ENCODE results near the gene UBE2I.

UBE2I gene

DNA sequence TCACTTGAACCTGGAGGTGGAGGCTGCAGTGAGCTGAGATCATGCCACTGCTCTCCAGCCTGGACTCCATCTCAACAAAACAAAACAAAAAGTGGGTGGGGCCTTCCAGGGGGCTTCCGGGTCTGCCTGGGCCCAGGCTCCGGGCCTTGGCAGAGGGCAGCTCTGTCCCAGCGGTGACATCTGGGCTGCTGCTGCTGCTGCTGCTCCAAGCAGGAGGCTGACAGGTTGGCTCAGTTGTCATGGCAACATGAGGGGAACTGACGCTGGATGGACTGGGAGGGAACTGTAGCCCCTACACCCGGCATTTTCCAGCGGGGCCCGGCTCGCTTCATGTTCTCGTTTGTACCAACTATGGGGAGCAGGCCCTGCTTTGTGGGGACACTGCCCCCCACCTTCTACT is 28.1 kb downstream of the UBE2I start:
- Histone ChIP-seq H3K4me3 (no peak overlapping the region), H3K4me1 (peaks cover 2% of the 10 kb centered on the region; the same call in 1 of the 2 replicates), H3K9me3 (no peaks in the 10 kb centered on the region), H3K36me3 (replicated peaks) (no peaks in the 10 kb centered on the region), H3K27me3 (ENCODE audit: low read depth) (peaks cover 57% of the 10 kb centered on the region)
- DNase-seq (ENCODE audit: low spot score in 2 of 2) = no peak
- in situ Hi-C loops (cut with MboI; ENCODE audit: low sequenced_read_pairs) = no loop called here

DNA sequence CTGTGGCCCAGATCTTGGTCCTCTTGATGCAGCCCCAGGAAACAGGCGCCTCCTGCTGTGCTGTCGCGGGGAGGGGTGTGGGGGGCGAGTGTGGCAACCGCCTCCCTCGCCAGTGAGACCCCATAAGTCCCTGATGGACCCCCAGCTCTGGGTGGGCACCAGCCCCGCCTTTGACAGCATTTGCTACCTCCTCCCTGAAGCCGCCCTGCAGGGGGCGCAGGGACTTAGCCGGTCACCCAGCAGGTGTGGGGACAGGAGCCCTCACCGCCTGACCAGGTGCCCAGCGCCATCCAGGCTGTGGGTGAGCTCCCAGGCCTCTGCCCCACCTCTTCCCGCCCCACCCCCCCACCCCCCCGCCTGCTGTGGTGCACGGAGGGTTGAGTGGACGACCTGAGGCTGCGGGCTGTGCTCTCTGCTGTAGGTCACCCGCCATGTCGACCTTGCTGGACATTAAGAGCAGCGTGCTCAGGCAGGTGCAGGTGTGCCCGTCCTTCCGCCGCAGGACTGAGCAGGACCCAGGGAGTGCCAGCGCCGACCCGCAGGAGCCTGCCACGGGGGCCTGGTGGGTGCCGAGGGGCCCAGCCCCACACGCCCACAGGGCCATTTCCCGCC is 28.8 kb downstream of the UBE2I start:
- Histone ChIP-seq H3K9me3 (no peaks in the 10 kb centered on the region), H3K36me3 (replicated peaks) (no peaks in the 10 kb centered on the region), H3K4me3 (no peak overlapping the region), H3K4me1 (peaks cover 4% of the 10 kb centered on the region; the same call in 1 of the 2 replicates), H3K27me3 (ENCODE audit: low read depth) (peaks cover 50% of the 10 kb centered on the region)
- in situ Hi-C loops (cut with MboI; ENCODE audit: low sequenced_read_pairs) = no loop called here
- DNase-seq (ENCODE audit: low spot score in 2 of 2) = peak in 1 of 2 experiments; percentile 77

DNA sequence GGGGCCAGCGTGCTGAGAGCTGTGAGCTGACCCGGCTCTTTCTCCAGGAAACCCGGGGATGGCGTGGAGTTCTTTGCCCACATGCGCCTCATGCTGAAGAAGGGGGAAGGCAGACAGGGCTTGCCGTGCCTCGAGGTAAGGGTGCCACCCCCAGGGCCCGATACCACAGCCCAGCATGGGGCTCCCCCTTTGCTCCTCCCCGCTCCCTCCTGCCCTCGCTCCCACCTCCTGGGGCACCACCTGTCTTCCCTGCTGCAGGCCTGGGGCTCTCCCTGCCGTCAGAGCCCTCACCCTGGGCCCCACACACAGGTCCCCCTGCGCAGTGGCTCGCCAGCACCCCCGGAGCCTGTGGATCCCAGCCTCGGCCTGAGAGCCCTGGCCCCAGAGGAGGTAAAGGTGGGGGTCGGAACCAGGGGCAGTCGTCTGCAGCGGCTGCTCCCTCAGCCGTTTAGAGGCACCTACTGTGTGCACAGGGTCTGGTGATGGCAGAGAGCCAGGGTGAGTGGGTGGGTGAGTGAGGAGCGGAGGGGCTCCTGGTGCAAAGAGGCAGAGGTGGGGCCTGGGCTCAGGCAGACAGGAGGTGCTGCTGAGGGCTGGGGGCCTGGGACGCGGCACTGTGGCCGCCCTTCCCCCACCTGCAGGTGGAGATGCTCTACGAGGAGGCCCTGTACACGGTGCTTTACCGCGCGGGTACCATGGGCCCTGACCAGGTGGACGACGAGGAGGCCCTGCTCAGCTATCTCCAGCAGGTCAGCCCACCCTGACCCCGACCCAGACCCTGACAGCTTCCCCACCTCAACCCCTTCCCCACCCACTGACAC is 29.6 kb downstream of the UBE2I start:
- no peak for DNase-seq (ENCODE audit: low spot score in 2 of 2)
- no peaks in the 10 kb centered on the region for H3K9me3 ChIP-seq
- H3K27me3 ChIP-seq (ENCODE audit: low read depth) = peaks cover 43% of the 10 kb centered on the region
- H3K36me3 ChIP-seq (replicated peaks) = no peaks in the 10 kb centered on the region
- in situ Hi-C loops (cut with MboI; ENCODE audit: low sequenced_read_pairs) = no loop called here
- H3K4me3 ChIP-seq = no peak overlapping the region
- peaks cover 7% of the 10 kb centered on the region; the same call in 1 of the 2 replicates for H3K4me1 ChIP-seq

DNA sequence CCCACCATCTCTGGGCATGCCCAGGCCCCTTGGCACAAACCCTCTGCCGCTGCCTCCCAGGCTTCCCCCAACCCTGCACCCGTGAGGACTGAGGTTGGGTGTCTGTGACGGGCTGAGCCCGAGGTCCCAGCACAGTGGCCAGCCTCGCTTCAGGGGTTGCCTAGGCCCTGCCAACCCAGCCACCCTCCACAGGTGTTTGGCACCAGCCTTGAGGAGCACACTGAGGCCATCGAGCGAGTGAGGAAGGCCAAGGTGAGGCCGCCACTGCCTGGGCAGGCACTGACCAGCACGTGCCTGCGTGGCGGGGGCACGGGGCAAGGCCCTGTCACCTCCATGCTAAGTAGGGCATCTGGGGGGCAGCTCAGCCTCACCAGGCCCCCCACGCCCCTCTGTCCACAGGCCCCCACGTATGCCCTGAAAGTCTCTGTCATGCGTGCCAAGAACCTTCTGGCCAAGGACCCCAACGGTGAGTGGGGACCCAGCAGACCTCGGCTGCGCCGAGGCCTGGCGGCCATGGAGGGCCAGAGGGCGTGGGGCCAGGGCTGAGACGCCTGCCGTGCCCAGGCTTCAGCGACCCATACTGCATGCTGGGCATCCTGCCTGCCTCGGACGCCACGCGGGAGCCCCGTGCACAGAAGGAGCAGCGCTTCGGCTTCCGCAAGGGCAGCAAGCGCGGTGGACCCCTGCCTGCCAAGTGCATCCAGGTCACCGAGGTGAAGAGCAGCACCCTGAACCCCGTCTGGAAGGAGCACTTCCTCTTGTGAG is 31.5 kb downstream of the UBE2I start:
- no peaks in the 10 kb centered on the region for H3K36me3 ChIP-seq (replicated peaks)
- H3K27me3 ChIP-seq (ENCODE audit: low read depth) = peaks cover 25% of the 10 kb centered on the region
- no peak overlapping the region for H3K4me3 ChIP-seq
- no peak for DNase-seq (ENCODE audit: low spot score in 2 of 2)
- peaks cover 7% of the 10 kb centered on the region; the same call in 1 of the 2 replicates for H3K4me1 ChIP-seq
- in situ Hi-C loops (cut with MboI; ENCODE audit: low sequenced_read_pairs) = no loop called here
- no peaks in the 10 kb centered on the region for H3K9me3 ChIP-seq

DNA sequence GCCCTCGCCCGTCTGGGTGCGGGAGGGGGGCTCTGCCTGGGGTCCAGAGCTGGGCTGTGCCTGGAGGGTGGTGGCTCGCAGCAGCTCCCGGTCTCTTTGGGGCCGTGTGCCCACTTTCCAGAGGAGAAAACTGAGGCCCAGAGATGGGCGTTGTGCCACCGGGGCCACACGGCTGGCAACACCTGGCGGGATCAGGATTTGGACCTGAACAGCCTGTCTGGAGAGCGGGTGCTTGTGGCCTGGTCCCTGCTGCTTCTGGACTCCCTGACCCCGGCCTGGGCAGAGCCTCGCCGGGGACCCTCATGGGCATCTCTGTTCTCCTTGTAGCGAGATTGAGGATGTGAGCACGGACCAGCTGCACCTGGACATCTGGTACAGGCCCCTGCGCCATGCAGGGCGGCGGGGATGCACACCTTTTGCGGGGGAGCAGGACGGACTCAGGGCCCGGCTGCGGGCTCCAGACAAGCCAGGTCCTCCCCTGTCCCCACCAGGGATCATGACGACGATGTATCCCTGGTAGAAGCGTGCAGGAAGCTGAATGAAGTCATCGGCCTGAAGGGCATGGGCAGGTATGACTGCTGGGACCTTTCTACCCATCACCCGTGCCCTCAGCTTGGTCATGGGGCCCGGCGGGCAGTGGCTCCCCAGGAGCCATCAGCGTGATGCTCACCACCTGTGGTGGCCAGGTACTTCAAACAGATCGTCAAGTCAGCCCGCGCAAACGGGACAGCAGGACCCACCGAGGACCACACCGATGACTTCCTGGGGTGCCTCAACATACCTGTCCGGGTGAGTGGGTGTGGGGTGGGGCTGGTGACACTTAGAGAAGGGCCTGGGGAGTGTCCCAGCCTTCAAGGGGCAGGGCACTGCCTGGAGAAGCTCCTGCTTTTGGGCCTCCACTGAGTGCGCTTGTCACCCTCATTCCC is 32.3 kb downstream of the UBE2I start:
- H3K36me3 ChIP-seq (replicated peaks) = no peaks in the 10 kb centered on the region
- no peak overlapping the region for H3K4me3 ChIP-seq
- in situ Hi-C loops (cut with MboI; ENCODE audit: low sequenced_read_pairs) = no loop called here
- no peak for DNase-seq (ENCODE audit: low spot score in 2 of 2)
- peaks cover 7% of the 10 kb centered on the region; the same call in 1 of the 2 replicates for H3K4me1 ChIP-seq
- H3K9me3 ChIP-seq = no peaks in the 10 kb centered on the region
- H3K27me3 ChIP-seq (ENCODE audit: low read depth) = peaks cover 16% of the 10 kb centered on the region

DNA sequence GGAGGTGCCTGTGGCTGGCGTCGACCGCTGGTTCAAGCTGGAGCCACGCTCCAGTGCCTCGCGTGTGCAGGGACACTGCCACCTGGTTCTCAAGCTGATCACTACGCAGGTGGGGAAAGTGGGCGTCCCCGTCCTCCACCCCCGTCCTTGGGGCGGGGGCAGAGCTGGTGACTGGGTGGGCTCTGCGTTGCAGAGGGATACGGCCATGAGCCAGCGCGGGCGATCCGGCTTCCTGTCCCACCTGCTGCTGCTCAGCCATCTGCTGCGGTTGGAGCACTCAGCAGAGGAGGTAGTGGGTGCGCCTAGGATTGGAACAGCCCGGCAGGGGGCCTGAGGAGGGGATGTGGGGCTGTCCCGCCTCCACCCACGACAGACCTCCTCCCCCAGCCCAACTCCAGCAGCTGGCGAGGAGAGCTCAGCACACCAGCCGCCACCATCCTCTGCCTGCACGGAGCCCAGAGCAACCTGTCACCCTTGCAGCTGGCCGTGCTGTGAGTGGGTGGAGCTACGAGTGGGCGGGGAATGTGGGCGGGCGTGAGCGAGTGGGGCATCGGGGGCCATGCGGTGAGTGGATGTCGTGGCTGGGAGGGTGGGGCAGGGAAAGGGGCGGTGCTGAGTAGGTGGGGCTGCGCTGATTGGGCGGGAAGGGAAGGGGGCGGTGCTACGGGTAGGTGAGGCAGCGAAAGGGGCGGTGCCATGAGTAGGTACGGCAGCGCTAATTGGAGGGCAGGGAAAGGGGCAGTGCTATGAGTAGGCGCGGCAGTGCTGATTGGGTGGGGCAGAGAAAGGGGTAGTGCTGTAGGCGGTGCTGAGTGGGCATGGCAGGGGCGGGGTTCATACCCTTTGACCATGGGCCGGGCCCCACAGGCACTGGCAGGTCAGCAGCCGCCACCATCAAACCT is 33.3 kb downstream of the UBE2I start:
- Histone ChIP-seq H3K9me3 (no peaks in the 10 kb centered on the region), H3K4me1 (peaks cover 7% of the 10 kb centered on the region; the same call in 1 of the 2 replicates), H3K27me3 (ENCODE audit: low read depth) (peaks cover 10% of the 10 kb centered on the region; the same call in 1 of the 2 replicates), H3K4me3 (peak overlapping the region; percentile 24), H3K36me3 (replicated peaks) (no peaks in the 10 kb centered on the region)
- in situ Hi-C loops (cut with MboI; ENCODE audit: low sequenced_read_pairs) = no loop called here
- DNase-seq (ENCODE audit: low spot score in 2 of 2) = peak; percentile 98 to 100

DNA sequence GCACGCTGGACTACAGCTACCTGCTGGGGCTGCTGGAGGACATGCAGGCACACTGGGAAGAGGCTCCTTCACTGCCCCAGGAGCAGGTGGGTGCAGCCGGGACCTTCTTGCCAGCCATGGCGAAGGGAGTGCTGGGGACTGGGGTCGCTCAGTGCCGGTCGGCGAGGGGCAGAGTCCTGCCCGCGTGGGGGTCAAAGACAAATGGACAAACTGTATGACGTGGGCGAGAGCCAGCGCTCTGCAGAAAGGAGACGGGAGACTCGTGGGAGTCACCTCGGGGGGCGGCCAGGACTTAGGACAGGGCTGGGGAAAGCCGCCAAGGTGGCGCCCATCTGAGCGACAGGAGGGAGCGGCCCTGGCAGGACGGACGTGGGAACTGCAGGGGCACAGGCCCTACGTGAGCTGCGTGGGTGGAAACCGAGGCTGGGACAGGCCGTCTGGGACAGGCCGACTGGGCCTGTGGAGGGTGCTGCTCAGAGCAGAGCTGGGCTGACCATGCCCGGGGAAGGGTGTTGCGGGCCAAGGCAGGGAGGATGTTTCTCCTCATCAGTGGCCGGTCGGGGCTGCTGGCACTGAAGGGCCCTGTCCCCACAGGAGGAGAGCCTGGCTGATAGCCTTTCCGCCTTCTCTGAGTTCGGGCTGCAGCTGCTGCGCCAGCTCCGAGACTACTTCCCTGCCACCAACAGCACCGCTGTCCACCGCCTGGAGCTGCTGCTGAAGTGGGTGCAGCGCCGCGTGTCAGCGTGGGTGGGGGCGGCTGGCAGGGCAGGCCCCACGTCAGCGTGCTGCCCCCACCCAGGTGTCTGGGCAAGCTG is 34.2 kb downstream of the UBE2I start:
- peaks cover 6% of the 10 kb centered on the region; the same call in 1 of the 2 replicates for H3K27me3 ChIP-seq (ENCODE audit: low read depth)
- no peak for DNase-seq (ENCODE audit: low spot score in 2 of 2)
- peak overlapping the region; percentile 24 for H3K4me3 ChIP-seq
- H3K36me3 ChIP-seq (replicated peaks) = peaks cover 5% of the 10 kb centered on the region
- peaks cover 7% of the 10 kb centered on the region; the same call in 1 of the 2 replicates for H3K4me1 ChIP-seq
- in situ Hi-C loops (cut with MboI; ENCODE audit: low sequenced_read_pairs) = no loop called here
- H3K9me3 ChIP-seq = no peaks in the 10 kb centered on the region

DNA sequence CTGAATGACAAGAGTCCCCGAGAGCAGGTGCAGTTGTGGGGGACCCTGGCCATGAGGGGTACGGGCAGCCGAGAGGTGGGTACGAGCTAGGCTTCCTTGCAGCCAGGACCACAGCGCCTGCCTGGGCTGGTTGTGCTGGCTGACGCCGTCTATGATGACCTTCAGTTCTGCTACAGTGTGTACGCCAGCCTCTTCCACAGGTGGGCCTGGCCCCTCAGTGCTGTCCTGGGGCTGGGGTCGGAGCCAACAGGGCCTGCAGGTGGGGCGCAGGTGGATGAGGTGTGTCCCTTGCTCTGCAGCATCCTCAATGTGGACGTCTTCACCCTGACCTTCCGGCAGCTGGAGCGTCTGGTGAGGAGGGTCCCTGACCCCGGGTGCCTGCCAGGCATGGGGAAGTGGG is 35.1 kb downstream of the UBE2I start:
- Histone ChIP-seq H3K4me1 (peaks cover 7% of the 10 kb centered on the region; the same call in 1 of the 2 replicates), H3K4me3 (no peak overlapping the region), H3K9me3 (no peaks in the 10 kb centered on the region), H3K27me3 (ENCODE audit: low read depth) (no peaks in the 10 kb centered on the region), H3K36me3 (replicated peaks) (peaks cover 10% of the 10 kb centered on the region)
- in situ Hi-C loops (cut with MboI; ENCODE audit: low sequenced_read_pairs) = no loop called here
- no peak for DNase-seq (ENCODE audit: low spot score in 2 of 2)

DNA sequence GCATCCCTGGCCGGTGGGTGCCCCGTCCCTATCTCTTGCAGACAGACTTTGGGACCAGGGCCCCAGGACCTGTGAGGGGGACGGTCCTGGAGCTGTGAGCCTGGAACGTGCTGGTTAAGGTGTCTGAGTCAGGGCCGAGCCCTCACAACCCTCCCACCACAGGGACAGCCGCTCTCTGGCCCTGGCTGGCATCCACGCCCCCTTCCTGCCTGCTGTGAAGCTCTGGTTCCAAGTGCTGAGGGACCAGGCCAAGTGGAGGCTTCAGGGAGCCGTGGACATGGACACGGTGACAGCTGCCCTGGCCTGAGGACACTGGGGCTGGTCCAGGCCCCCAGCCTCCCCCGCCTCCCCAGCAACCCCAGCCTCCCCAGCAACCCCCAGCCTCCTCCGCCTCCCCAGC is 35.7 kb downstream of the UBE2I start:
- Histone ChIP-seq H3K9me3 (no peaks in the 10 kb centered on the region), H3K4me1 (peaks cover 7% of the 10 kb centered on the region; the same call in 1 of the 2 replicates), H3K36me3 (replicated peaks) (peaks cover 14% of the 10 kb centered on the region), H3K4me3 (no peak overlapping the region), H3K27me3 (ENCODE audit: low read depth) (no peaks in the 10 kb centered on the region)
- in situ Hi-C loops (cut with MboI; ENCODE audit: low sequenced_read_pairs) = no loop called here
- DNase-seq (ENCODE audit: low spot score in 2 of 2) = no peak

DNA sequence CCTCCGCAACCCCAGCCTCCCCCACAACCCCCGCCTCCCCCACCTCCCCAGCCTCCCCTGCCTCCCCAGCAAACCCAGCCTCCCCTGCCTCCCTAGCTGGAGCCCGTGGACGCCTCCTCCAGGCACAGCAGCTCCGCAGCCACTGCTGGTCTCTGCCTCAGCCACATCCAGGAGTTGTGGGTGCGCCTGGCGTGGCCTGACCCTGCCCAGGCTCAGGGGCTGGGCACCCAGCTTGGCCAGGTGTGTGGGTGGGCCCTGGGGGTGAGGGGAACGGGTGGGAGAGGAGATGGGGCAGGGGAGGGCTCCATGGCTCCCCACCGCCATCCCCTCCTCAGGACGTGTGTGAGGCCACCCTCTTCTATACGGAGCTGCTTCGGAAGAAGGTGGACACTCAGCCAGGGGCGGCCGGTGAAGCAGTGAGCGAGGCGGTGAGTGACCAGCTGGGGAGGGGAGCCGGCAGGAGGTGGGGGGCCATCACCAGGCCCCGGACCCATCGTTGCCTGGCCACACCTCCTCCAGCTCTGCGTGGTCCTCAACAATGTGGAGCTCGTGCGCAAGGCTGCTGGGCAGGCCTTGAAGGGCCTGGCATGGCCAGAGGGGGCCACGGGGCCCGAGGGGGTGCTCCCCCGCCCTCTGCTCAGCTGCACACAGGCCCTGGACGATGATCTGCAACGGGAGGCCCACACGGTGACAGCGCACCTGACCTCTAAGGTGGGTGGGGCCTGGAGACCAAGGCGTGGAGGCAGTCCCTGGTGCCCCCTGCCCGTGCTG is 36.4 kb downstream of the UBE2I start:
- H3K4me1 ChIP-seq = peaks cover 10% of the 10 kb centered on the region
- in situ Hi-C loops (cut with MboI; ENCODE audit: low sequenced_read_pairs) = no loop called here
- H3K9me3 ChIP-seq = no peaks in the 10 kb centered on the region
- H3K4me3 ChIP-seq = no peak overlapping the region
- peaks cover 14% of the 10 kb centered on the region for H3K36me3 ChIP-seq (replicated peaks)
- H3K27me3 ChIP-seq (ENCODE audit: low read depth) = no peaks in the 10 kb centered on the region
- no peak for DNase-seq (ENCODE audit: low spot score in 2 of 2)
